A549 treated with ZK216348 at 1 μM for 4 hours (cell line): ENCODE data around the gene LGMN. TPM values are rescaled to one million over a fixed set of nuclear protein-coding genes. Genes with fewer than 3 reads are reported as not detected.

Experiments
- total RNA-seq: library from RNA; stranded (reverse); fragments of 200-300 nt; extraction: Qiagen RNA extraction; gene quantifications from 5 replicates; pipeline ENCODE4 v1.2.3, GENCODE V29; 2022; ENCODE audit warnings: low read depth

LGMN gene
- 46.4 to 63.3 TPM (median 59.4 TPM) in 5 replicates for total RNA-seq

GRCh38 chr14:92748259-92749016 lies at the start of gene LGMN:
Gene LGMN (minus strand): TSS chr14:92748627. CDS start chr14:92732786, 15,841 bp downstream.

GRCh38 chr14:92793709-92794546 lies 45.5 kb upstream of the LGMN start, which contains the start of gene GOLGA5:
Gene GOLGA5 (plus strand): TSS chr14:92794305. CDS start chr14:92797438, 3,133 bp downstream.

Other genes with a start within 250 kb of the LGMN start
- 14.5 to 26.1 TPM (median 24.4 TPM) in 5 replicates for gene RIN3, start 234.8 kb downstream of the LGMN start, total RNA-seq
- gene GOLGA5, start 45.7 kb upstream of the LGMN start, total RNA-seq, result 23.5 to 35.0 TPM (median 28.0 TPM) in 5 replicates
- gene CHGA, start 174.5 kb upstream of the LGMN start, total RNA-seq, result 0.93 to 2.2 TPM (median 1.5 TPM) in 5 replicates